B cell (primary cell): Measurements from ENCODE around the gene RIPOR2. TPM values are rescaled to one million over a fixed set of nuclear protein-coding genes. Genes with fewer than 3 reads are reported as not detected.

Source experiments
- ATAC-seq: fragments of 200-7000 bp; cut with Tn5 transposase; one replicate; pipeline ENCODE4 v1.10.0; 2021; ENCODE audit warnings: low read depth, mild to moderate bottlenecking, moderate number of reproducible peaks, moderate library complexity
- CTCF ChIA-PET: fragments of 350-600 bp; sonication (Branson Sonifier 250); formaldehyde crosslinking; loops from one replicate; lab custom pipeline; 2021; ENCODE audit warnings: antibody characterized with exemption, inconsistent platforms; lab: Charles Lee
- POLR2A ChIA-PET: fragments of 350-600 bp; sonication (Branson Sonifier 250); formaldehyde crosslinking; loops from one replicate; lab custom pipeline; 2021; ENCODE audit warnings: antibody characterized with exemption; lab: Charles Lee
- DNase-seq: peaks from one replicate; pipeline ENCODE4 v3.0.0; 2013
- H2AFZ ChIP-seq: 2 replicates; pipeline ENCODE4 v1.6.1; 2012; ENCODE audit warnings: mild to moderate bottlenecking, low read depth, low read length; ENCODE audit not compliant: insufficient read depth, poor library complexity, severe bottlenecking
- H3K27ac ChIP-seq, 2 donors: 1 replicate in 1 of 2; 2 replicates in 1 of 2; pipeline ENCODE4 v1.5.1; 2012 to 2013; ENCODE audit warnings: low read length in 2 of 2, mild to moderate bottlenecking in 2 of 2, moderate library complexity in 1 of 2
- H3K27me3 ChIP-seq, 4 experiments: fragments of 200-600 bp in 1 of 4; sonication (generic) in 1 of 4; replicated peaks in 1 of 4; 1 replicate in 2 of 4; 2 replicates in 2 of 4; pipeline versions ENCODE4 v1.6.1 to v1.7.0; 2013 to 2016; ENCODE audit warnings: low read length in 3 of 4, mild to moderate bottlenecking in 2 of 4, mixed read lengths in 1 of 4, moderate library complexity in 1 of 4; ENCODE audit not compliant: insufficient read depth in 4 of 4, control insufficient read depth in 3 of 4; ENCODE audit errors: control extremely low read depth in 1 of 4
- H3K36me3 ChIP-seq, 2 experiments: replicated peaks in 1 of 2; 1 replicate in 1 of 2; 2 replicates in 1 of 2; pipeline versions ENCODE4 v1.6.1 to v1.7.1; 2013; ENCODE audit warnings: low read length in 1 of 2; ENCODE audit not compliant: insufficient read depth in 2 of 2, control insufficient read depth in 1 of 2; ENCODE audit errors: control extremely low read depth in 1 of 2, extremely low read depth in 1 of 2
- H3K4me1 ChIP-seq, 2 donors: fragments of 200-600 bp in 1 of 2; sonication (generic) in 1 of 2; 1 replicate in 1 of 2; 2 replicates in 1 of 2; pipeline versions ENCODE4 v1.5.1 to v1.6.1; 2013 to 2017; ENCODE audit warnings: low read length in 2 of 2; ENCODE audit not compliant: control insufficient read depth in 2 of 2, insufficient read depth in 2 of 2
- H3K4me2 ChIP-seq: replicated peaks from 2 replicates; pipeline ENCODE3; 2012; ENCODE audit warnings: mild to moderate bottlenecking, low read depth, low read length; ENCODE audit not compliant: poor library complexity, severe bottlenecking
- H3K4me3 ChIP-seq, 5 experiments: fragments of 200-600 bp in 1 of 5; sonication (generic) in 1 of 5; 1 replicate in 3 of 5; 2 replicates in 2 of 5; pipeline versions ENCODE4 v1.5.1 to v1.7.0; 2011 to 2016; ENCODE audit warnings: low read length in 4 of 5, mild to moderate bottlenecking in 4 of 5, low read depth in 2 of 5, control low read depth in 1 of 5, moderate library complexity in 1 of 5; ENCODE audit not compliant: insufficient read depth in 1 of 5; ENCODE audit errors: control extremely low read depth in 1 of 5, extremely low read depth in 1 of 5
- H3K79me2 ChIP-seq: fragments of 200-600 bp; sonication (generic); one replicate; pipeline ENCODE4 v1.6.0; 2016; ENCODE audit warnings: low read length; ENCODE audit not compliant: control insufficient read depth, insufficient read depth
- H3K9ac ChIP-seq: fragments of 200-600 bp; sonication (generic); 2 replicates; pipeline ENCODE4 v1.6.1; 2017; ENCODE audit warnings: mild to moderate bottlenecking, low read length, moderate library complexity
- H3K9me3 ChIP-seq, 3 donors: one replicate each; pipeline versions ENCODE4 v1.6.1 to v1.7.1; 2013; ENCODE audit warnings: low read length in 2 of 3; ENCODE audit not compliant: control insufficient read depth in 2 of 3, insufficient read depth in 1 of 3; ENCODE audit errors: control extremely low read depth in 1 of 3
- H4K20me1 ChIP-seq: 2 replicates; pipeline ENCODE4 v1.6.0; 2012; ENCODE audit warnings: mild to moderate bottlenecking, low read length; ENCODE audit not compliant: insufficient read depth, control insufficient read depth, poor library complexity, severe bottlenecking
- H3K27ac Mint-ChIP-seq: one replicate; pipeline ENCODE4 v1.8.0; 2021; ENCODE audit warnings: mixed read lengths
- H3K27me3 Mint-ChIP-seq: one replicate; pipeline ENCODE4 v1.8.0; 2021; ENCODE audit warnings: mixed read lengths
- H3K4me1 Mint-ChIP-seq: one replicate; pipeline ENCODE4 v1.8.0; 2021; ENCODE audit warnings: mixed read lengths
- H3K4me3 Mint-ChIP-seq: one replicate; pipeline ENCODE4 v1.8.0; 2021; ENCODE audit warnings: mixed read lengths
- H3K9me3 Mint-ChIP-seq: one replicate; pipeline ENCODE4 v1.8.0; 2022; ENCODE audit warnings: mixed read lengths; ENCODE audit not compliant: insufficient read depth
- EZH2 ChIP-seq: IDR thresholded peaks from 2 replicates; pipeline ENCODE4 v1.6.1; 2012; ENCODE audit warnings: borderline replicate concordance, low read depth, mild to moderate bottlenecking, moderate library complexity, low read length; ENCODE audit not compliant: insufficient read depth, poor library complexity, severe bottlenecking
- WGBS: methylation state at CpG from one replicate; pipeline ENCODE4 v1.1.5; 2013; ENCODE audit warnings: missing lambda C conversion rate; ENCODE audit not compliant: insufficient coverage; 5-methylcytosine and 5-hydroxymethylcytosine counted together
- intact Hi-C: fragments of 100-400 bp; cut with micrococcal nuclease; formaldehyde crosslinking; loops from one replicate; pipeline ENCODE4 v1.10.0; 2022
- polyA plus RNA-seq: library from polyadenylated mRNA; depleted of rRNA; stranded (reverse); fragments of >200 nt; gene quantifications from 2 replicates; pipeline ENCODE4 v1.2.3, GENCODE V29; 2012
- total RNA-seq, 2 donors: library from RNA; stranded (reverse); fragments of 120-200 nt in 1 of 2; gene quantifications; 1 replicate in 1 of 2; 2 replicates in 1 of 2; pipeline versions ENCODE4 v1.2.3 to v1.2.4, GENCODE V29; 2013 to 2022
- TF ChIP-seq, protein P1 (sequence below): fragments of 200-600 bp; IDR thresholded peaks from one replicate; pipeline ENCODE4 v1.8.0; 2022; ENCODE audit warnings: antibody characterized with exemption, mild to moderate bottlenecking

RIPOR2 gene
- total and polyA plus RNA-seq, 2 donors (not counting 1 experiment from before 2014, with no cell fraction given) = 300 to 430 TPM

DNA sequence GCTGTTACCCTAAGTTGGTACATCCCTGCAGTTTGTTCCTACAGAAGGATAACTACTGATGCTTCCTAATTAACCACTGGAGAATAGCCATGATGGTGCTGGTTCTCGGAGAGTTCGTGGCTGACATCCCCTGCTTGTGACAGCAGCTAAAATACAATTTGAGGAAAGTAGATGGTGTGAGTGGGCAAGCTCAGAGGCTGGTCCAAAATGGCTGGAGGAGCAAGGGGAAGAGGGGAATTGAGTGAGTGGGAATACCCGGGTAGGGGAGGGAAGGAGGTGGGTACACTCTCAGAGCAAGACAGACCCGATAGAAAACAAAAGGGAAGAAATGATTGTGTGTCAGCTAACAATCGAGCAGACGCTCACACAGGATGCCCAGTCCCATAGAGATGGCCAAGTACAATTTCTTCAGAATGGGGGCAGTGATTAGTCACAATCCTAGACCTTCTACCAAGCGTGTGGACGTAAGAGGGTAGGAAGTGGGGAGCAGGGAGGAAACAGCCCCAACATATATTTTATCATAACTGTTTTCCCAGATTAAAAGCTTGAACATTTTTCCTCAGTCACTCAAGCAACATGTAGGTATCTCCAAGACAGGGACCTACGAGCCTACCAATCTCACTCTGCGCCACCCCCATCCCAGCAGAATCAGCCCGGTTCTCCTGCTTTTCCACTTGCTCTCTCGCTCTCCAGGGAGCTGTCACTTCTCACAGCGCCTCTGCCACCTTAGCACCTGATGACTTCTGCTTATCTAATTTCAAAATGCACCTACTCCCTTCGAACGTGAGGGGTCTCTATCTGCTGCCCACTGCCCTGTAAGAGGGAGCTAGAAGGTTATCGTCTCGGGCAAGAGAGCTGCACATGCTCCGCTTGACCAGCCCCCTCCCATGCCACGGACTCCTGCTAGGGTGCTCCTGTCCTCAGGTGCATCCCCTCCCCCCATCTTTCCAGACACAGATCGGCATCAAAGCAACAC is 26.2 kb downstream of the RIPOR2 start:
- peak overlapping the region; percentile 93 for H3K4me2 ChIP-seq
- intact Hi-C loops = loop anchor here (1.0 to 2.0 kb wide), 4 partner anchors 25 to 109 kb away; no protein-coding TSS in a partner anchor
- POLR2A ChIA-PET = interaction anchor here (0.6 to 4.8 kb wide), 12 partner anchors 9 to 387 kb away, joined by 3 to 46 read pairs (median 4); partner anchors contain the start of gene RIPOR2
- ATAC-seq (peak; percentile 12), DNase-seq (peak; percentile 62)
- Mint-ChIP-seq H3K4me1 (peaks cover 94% of the 10 kb centered on the region), H3K27ac (peak overlapping the region; percentile 89), H3K4me3 (peak overlapping the region; percentile 90), H3K27me3 (no peaks in the 10 kb centered on the region), H3K9me3 (no peaks in the 10 kb centered on the region)
- H3K4me1 ChIP-seq = peaks cover 92 to 97% of the 10 kb centered on the region in 2 donors
- peaks cover 100% of the 10 kb centered on the region for H3K79me2 ChIP-seq
- H2AFZ ChIP-seq = no peak overlapping the region
- peak overlapping the region in 4 of 5 experiments; percentile 37 to 59 (median 55) for H3K4me3 ChIP-seq
- CTCF ChIA-PET = interaction anchor here (0.6 to 7.4 kb wide), 30 partner anchors 10 to 161 kb away, joined by 3 to 148 read pairs (median 9); partner anchors contain the start of gene RIPOR2
- peaks cover 0 to 80% of the 10 kb centered on the region in 2 experiments for H3K36me3 ChIP-seq
- no peaks in the 10 kb centered on the region for H3K27me3 ChIP-seq
- H3K27ac ChIP-seq = peak overlapping the region; percentile 66 to 93
- no peaks in the 10 kb centered on the region for H3K9me3 ChIP-seq
- peaks cover 99% of the 10 kb centered on the region for H4K20me1 ChIP-seq
- no peak for TF ChIP-seq EZH2
- TF ChIP-seq, protein P1, sequence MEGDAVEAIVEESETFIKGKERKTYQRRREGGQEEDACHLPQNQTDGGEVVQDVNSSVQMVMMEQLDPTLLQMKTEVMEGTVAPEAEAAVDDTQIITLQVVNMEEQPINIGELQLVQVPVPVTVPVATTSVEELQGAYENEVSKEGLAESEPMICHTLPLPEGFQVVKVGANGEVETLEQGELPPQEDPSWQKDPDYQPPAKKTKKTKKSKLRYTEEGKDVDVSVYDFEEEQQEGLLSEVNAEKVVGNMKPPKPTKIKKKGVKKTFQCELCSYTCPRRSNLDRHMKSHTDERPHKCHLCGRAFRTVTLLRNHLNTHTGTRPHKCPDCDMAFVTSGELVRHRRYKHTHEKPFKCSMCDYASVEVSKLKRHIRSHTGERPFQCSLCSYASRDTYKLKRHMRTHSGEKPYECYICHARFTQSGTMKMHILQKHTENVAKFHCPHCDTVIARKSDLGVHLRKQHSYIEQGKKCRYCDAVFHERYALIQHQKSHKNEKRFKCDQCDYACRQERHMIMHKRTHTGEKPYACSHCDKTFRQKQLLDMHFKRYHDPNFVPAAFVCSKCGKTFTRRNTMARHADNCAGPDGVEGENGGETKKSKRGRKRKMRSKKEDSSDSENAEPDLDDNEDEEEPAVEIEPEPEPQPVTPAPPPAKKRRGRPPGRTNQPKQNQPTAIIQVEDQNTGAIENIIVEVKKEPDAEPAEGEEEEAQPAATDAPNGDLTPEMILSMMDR = no peak
- H3K9ac ChIP-seq = peak overlapping the region; percentile 69
- 30% methylated on average over 14 of the region's 20 CpGs for WGBS
